ENCODE data around the gene ZNF333. TPM values are rescaled to one million over a fixed set of nuclear protein-coding genes. Genes with fewer than 3 reads are reported as not detected.
A peak's percentile ranks its signal among the peaks of the same experiment; 100 is the strongest.

The ZNF333 gene
- total and polyA plus RNA-seq, 2 of the 4 experiments (the other 2 are of a cell fraction), result 9.8 to 15.1 TPM

DNA sequence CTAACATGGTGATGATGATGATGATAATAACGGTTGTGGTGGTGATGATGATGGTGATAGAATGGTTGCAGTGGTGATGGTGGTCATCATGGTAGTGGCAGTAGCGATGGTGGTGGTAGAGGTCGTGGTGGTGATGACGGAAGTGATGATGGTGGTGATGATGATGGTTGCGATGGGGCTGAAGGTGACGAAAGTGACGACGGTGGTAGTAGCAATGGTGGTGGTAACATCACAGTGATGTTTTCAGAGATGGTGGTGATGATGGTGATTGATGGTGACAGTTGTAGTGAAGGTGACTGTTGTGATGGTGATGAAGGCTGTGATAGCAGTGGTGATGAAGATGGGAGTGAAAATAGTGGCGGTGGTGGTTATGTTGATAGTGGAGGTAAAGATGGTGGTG lies 11.6 kb upstream of the ZNF333 start:
- H2AK5ac ChIP-seq (ENCODE audit: low read depth, low read length), result no peak overlapping the region
- intact Hi-C loops (cut with micrococcal nuclease), result no loop called here
- H3K79me1 ChIP-seq (ENCODE audit: low read depth in 1 of 2, low read length in 2 of 2), result no peaks in the 10 kb centered on the region
- H3K9me3 ChIP-seq (ENCODE audit: control insufficient read depth, insufficient read depth, low read length), result no peaks in the 10 kb centered on the region
- no peak overlapping the region for H3K14ac ChIP-seq (replicated peaks; ENCODE audit: low read depth, low read length)
- no peak overlapping the region for H2BK5ac ChIP-seq (ENCODE audit: low read depth, low read length, poor library complexity, severe bottlenecking)
- H3K36me3 ChIP-seq (ENCODE audit: control insufficient read depth, insufficient read depth, low read length), result no peaks in the 10 kb centered on the region
- ATAC-seq (ENCODE audit: low read depth), result no peak
- no peak overlapping the region for H3K4ac ChIP-seq (ENCODE audit: low read depth, low read length)
- no peak overlapping the region for H4K91ac ChIP-seq (ENCODE audit: insufficient read depth, low read depth, low read length)
- H2AFZ ChIP-seq (replicated peaks; ENCODE audit: low read length, poor library complexity), result peak overlapping the region; percentile 55
- DNase-seq, result no peak
- no TSS peak for BruUV-seq (replicated peaks)
- H2BK20ac ChIP-seq (ENCODE audit: low read depth, low read length), result no peak overlapping the region
- no peak overlapping the region for H4K5ac ChIP-seq (ENCODE audit: low read depth, low read length)
- H2AK9ac ChIP-seq (replicated peaks; ENCODE audit: low read depth, low read length, poor library complexity), result no peak overlapping the region
- H3K18ac ChIP-seq (ENCODE audit: low read depth, low read length), result no peak overlapping the region
- no peak overlapping the region for H3K4me2 ChIP-seq (ENCODE audit: low read depth, low read length)
- no peak overlapping the region for H2BK120ac ChIP-seq (ENCODE audit: low read depth, low read length)
- H3K4me3 ChIP-seq (ENCODE audit: insufficient read depth, low read depth, low read length), result no peak overlapping the region
- H3K27me3 ChIP-seq (ENCODE audit: control insufficient read depth, insufficient read depth, low read length), result no peaks in the 10 kb centered on the region
- H4K20me1 ChIP-seq (ENCODE audit: insufficient read depth, low read length), result no peaks in the 10 kb centered on the region
- H3K9me1 ChIP-seq (ENCODE audit: insufficient read depth, low read length), result no peaks in the 10 kb centered on the region
- no peak overlapping the region for H2BK15ac ChIP-seq (ENCODE audit: low read depth, low read length)
- H3K23ac ChIP-seq (ENCODE audit: low read depth, low read length), result no peak overlapping the region
- in situ Hi-C loops (cut with MboI; ENCODE audit: low sequenced_read_pairs), result no loop called here
- no peak overlapping the region for H3K27ac ChIP-seq (ENCODE audit: insufficient read depth, low read length)
- no peak overlapping the region for H3K56ac ChIP-seq (ENCODE audit: extremely low read depth, insufficient read depth, low read length)
- no peak overlapping the region for H3K9ac ChIP-seq (ENCODE audit: low read depth, low read length)
- WGBS, 2 experiments (ENCODE audit: extremely low coverage in 2 of 2, insufficient read length in 1 of 2), result 75% methylated on average over 7 of the region's 9 CpGs; no CpG with 5 or more reads in 1 of the 2 experiments
- ChIA-PET POLR2A (ENCODE audit: unreplicated experiment) (no interaction called here), CTCF (no interaction called here)
- dilution Hi-C loops (cut with HindIII; ENCODE audit: low sequenced_read_pairs, unreplicated experiment), result no loop called here
- TF ChIP-seq SMC3 (IDR thresholded peaks at IDR 0.05; ENCODE audit: low read depth, low read length) (no peak), POLR2A (IDR thresholded peaks at IDR 0.05; ENCODE audit: low read depth, low read length) (no peak), MXI1 (IDR thresholded peaks at IDR 0.05; ENCODE audit: borderline replicate concordance, low read depth, low read length) (no peak), RAD21 (IDR thresholded peaks at IDR 0.05; ENCODE audit: low read length) (no peak), MAZ (IDR thresholded peaks at IDR 0.05; ENCODE audit: borderline replicate concordance, low read depth, low read length) (no peak), BHLHE40 (IDR thresholded peaks at IDR 0.05; ENCODE audit: low read depth, low read length) (no peak)
- TF ChIP-seq, protein P1, sequence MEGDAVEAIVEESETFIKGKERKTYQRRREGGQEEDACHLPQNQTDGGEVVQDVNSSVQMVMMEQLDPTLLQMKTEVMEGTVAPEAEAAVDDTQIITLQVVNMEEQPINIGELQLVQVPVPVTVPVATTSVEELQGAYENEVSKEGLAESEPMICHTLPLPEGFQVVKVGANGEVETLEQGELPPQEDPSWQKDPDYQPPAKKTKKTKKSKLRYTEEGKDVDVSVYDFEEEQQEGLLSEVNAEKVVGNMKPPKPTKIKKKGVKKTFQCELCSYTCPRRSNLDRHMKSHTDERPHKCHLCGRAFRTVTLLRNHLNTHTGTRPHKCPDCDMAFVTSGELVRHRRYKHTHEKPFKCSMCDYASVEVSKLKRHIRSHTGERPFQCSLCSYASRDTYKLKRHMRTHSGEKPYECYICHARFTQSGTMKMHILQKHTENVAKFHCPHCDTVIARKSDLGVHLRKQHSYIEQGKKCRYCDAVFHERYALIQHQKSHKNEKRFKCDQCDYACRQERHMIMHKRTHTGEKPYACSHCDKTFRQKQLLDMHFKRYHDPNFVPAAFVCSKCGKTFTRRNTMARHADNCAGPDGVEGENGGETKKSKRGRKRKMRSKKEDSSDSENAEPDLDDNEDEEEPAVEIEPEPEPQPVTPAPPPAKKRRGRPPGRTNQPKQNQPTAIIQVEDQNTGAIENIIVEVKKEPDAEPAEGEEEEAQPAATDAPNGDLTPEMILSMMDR (conservative IDR thresholded peaks at IDR 0.05; ENCODE audit: low read depth, low read length), result no peak
- TF ChIP-seq, protein P2, sequence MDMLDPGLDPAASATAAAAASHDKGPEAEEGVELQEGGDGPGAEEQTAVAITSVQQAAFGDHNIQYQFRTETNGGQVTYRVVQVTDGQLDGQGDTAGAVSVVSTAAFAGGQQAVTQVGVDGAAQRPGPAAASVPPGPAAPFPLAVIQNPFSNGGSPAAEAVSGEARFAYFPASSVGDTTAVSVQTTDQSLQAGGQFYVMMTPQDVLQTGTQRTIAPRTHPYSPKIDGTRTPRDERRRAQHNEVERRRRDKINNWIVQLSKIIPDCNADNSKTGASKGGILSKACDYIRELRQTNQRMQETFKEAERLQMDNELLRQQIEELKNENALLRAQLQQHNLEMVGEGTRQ (IDR thresholded peaks at IDR 0.05; ENCODE audit: low read depth, low read length), result no peak
- TF ChIP-seq, protein P3, sequence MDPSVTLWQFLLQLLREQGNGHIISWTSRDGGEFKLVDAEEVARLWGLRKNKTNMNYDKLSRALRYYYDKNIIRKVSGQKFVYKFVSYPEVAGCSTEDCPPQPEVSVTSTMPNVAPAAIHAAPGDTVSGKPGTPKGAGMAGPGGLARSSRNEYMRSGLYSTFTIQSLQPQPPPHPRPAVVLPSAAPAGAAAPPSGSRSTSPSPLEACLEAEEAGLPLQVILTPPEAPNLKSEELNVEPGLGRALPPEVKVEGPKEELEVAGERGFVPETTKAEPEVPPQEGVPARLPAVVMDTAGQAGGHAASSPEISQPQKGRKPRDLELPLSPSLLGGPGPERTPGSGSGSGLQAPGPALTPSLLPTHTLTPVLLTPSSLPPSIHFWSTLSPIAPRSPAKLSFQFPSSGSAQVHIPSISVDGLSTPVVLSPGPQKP (IDR thresholded peaks at IDR 0.05; ENCODE audit: borderline replicate concordance, low read depth, low read length), result no peak
- no peaks in the 10 kb centered on the region for H3K4me1 ChIP-seq (ENCODE audit: control insufficient read depth, insufficient read depth, low read length)
- H4K8ac ChIP-seq (ENCODE audit: low read depth in 2 of 2, low read length in 2 of 2), result no peak overlapping the region

Measured in IMR-90 (cell line).